WTC11 (cell line): ENCODE data around the gene SERPINA4. TPM values are rescaled to one million over a fixed set of nuclear protein-coding genes. Genes with fewer than 3 reads are reported as not detected.

Source experiments
- ATAC-seq: fragments of 200-7000 bp; cut with Tn5 transposase; 2 replicates; pipeline ENCODE4 v1.10.0; 2021; ENCODE audit warnings: mild to moderate bottlenecking, moderate library complexity
- CTCF ChIA-PET: fragments of 300-600 bp; sonication (Branson Sonifier 250); formaldehyde crosslinking; loops from one replicate; lab custom pipeline; 2021; ENCODE audit warnings: antibody characterized with exemption; lab: Charles Lee
- POLR2A ChIA-PET: fragments of 350-600 bp; sonication (Branson Sonifier 250); formaldehyde crosslinking; loops from one replicate; lab custom pipeline; 2021; ENCODE audit warnings: antibody characterized with exemption; lab: Charles Lee
- DNase-seq: peaks from one replicate; pipeline ENCODE4 v3.0.0; 2021; ENCODE audit warnings: low spot score
- H3K27ac Mint-ChIP-seq: 2 replicates; pipeline ENCODE4 v1.8.0; 2021; ENCODE audit warnings: mixed read lengths
- H3K27me3 Mint-ChIP-seq: 2 replicates; pipeline ENCODE4 v1.8.0; 2021; ENCODE audit warnings: low read depth, mild to moderate bottlenecking, moderate library complexity, mixed read lengths
- H3K36me3 Mint-ChIP-seq: 2 replicates; pipeline ENCODE4 v1.8.0; 2021; ENCODE audit warnings: mixed read lengths
- H3K4me1 Mint-ChIP-seq: 2 replicates; pipeline ENCODE4 v1.8.0; 2022; ENCODE audit warnings: mixed read lengths
- H3K4me3 Mint-ChIP-seq: 2 replicates; pipeline ENCODE4 v1.8.0; 2021; ENCODE audit warnings: mild to moderate bottlenecking, moderate library complexity, mixed read lengths
- H3K9me3 Mint-ChIP-seq: 2 replicates; pipeline ENCODE4 v1.8.0; 2021; ENCODE audit warnings: mixed read lengths
- ATF1 ChIP-seq: sonication (generic); formaldehyde crosslinking; IDR thresholded peaks from 2 replicates; pipeline ENCODE4 v1.8.1; 2023; ENCODE audit warnings: mild to moderate bottlenecking, moderate library complexity, missing genetic modification reagents
- ATF2 ChIP-seq: sonication (generic); formaldehyde crosslinking; IDR thresholded peaks from 2 replicates; pipeline ENCODE4 v1.8.1; 2022; ENCODE audit warnings: low read depth, missing genetic modification reagents, borderline replicate concordance
- ATF3 ChIP-seq: sonication (generic); formaldehyde crosslinking; conservative IDR thresholded peaks from 2 replicates; pipeline ENCODE4 v1.8.1; 2022; ENCODE audit warnings: mild to moderate bottlenecking, missing genetic modification reagents
- FOXP4 ChIP-seq: sonication (generic); formaldehyde crosslinking; IDR thresholded peaks from 2 replicates; pipeline ENCODE4 v1.8.0; 2022; ENCODE audit warnings: mild to moderate bottlenecking, missing genetic modification reagents
- GRHL2 ChIP-seq: fragments of 250-450 bp; sonication (Bioruptor Pico); IDR thresholded peaks from 2 replicates; pipeline ENCODE4 v1.8.0; 2022; ENCODE audit warnings: mild to moderate bottlenecking, moderate library complexity; ENCODE audit not compliant: insufficient replicate concordance, severe bottlenecking
- IRF2 ChIP-seq: sonication (generic); formaldehyde crosslinking; IDR thresholded peaks from 2 replicates; pipeline ENCODE4 v1.8.0; 2022; ENCODE audit warnings: low read depth, missing genetic modification reagents, borderline replicate concordance
- PRDM15 ChIP-seq: sonication (generic); formaldehyde crosslinking; IDR thresholded peaks from 2 replicates; pipeline ENCODE4 v1.8.0; 2022; ENCODE audit warnings: missing genetic modification reagents
- TEAD1 ChIP-seq: sonication (generic); formaldehyde crosslinking; IDR thresholded peaks from 2 replicates; pipeline ENCODE4 v1.8.0; 2022; ENCODE audit warnings: mild to moderate bottlenecking, missing genetic modification reagents
- ZNF396 ChIP-seq: fragments of 250-450 bp; sonication (Bioruptor Pico); IDR thresholded peaks from 2 replicates; pipeline ENCODE4 v1.8.0; 2021; ENCODE audit warnings: mild to moderate bottlenecking, moderate library complexity, borderline replicate concordance
- ZNF532 ChIP-seq: fragments of 250-450 bp; sonication (Bioruptor Pico); IDR thresholded peaks from 2 replicates; pipeline ENCODE4 v1.9.0; 2021; ENCODE audit warnings: mild to moderate bottlenecking, borderline replicate concordance
- ZNF671 ChIP-seq: fragments of 250-450 bp; sonication (Bioruptor Pico); IDR thresholded peaks from 2 replicates; pipeline ENCODE4 v1.8.0; 2021; ENCODE audit warnings: mild to moderate bottlenecking
- total RNA-seq: library from RNA; stranded (reverse); gene quantifications from 3 replicates; pipeline ENCODE4 v1.2.3, GENCODE V29; 2021

SERPINA4 gene
- total RNA-seq, 1 experiment from 2014 or later, result not detected

- no peak overlapping the region for H3K27ac Mint-ChIP-seq
- H3K36me3 Mint-ChIP-seq, result no peaks in the 10 kb centered on the region
- peaks cover 13% of the 10 kb centered on the region; the same call in 1 of the 2 replicates for H3K9me3 Mint-ChIP-seq
- no peaks in the 10 kb centered on the region for H3K4me1 Mint-ChIP-seq
- H3K27me3 Mint-ChIP-seq, result no peaks in the 10 kb centered on the region; the same call in 1 of the 2 replicates
- no peak for DNase-seq
- no peak for TF ChIP-seq ATF1 (CRISPR knock-in tag)
- no peak for TF ChIP-seq ZNF532 (CRISPR knock-in tag)
- no peak for TF ChIP-seq IRF2 (CRISPR knock-in tag)
- no peak for TF ChIP-seq PRDM15
- TF ChIP-seq ZNF396, result no peak
- TF ChIP-seq ATF3 (CRISPR knock-in tag), result no peak
- ChIA-PET CTCF (interaction anchor here (1.2 kb wide), 1 partner anchor 11 kb away, joined by 6 read pairs; the partner anchor contains the start of gene SERPINA5), POLR2A (no interaction called here)
- ATAC-seq, result no peak
- no peak overlapping the region for H3K4me3 Mint-ChIP-seq
Measured at GRCh38 chr14:94592457-94592856, 31.2 kb downstream of the SERPINA4 start.

- POLR2A ChIA-PET, result no interaction called here
- CTCF ChIA-PET, result no interaction called here
- H3K27me3 Mint-ChIP-seq, result no peaks in the 10 kb centered on the region; the same call in 1 of the 2 replicates
- H3K36me3 Mint-ChIP-seq, result no peaks in the 10 kb centered on the region
- ATAC-seq, result no peak
- DNase-seq, result no peak
- H3K9me3 Mint-ChIP-seq, result peaks cover 13% of the 10 kb centered on the region; the same call in 1 of the 2 replicates
- no peak overlapping the region for H3K27ac Mint-ChIP-seq
- no peaks in the 10 kb centered on the region; the same call in 1 of the 2 replicates for H3K4me1 Mint-ChIP-seq
- H3K4me3 Mint-ChIP-seq, result no peak overlapping the region
- TF ChIP-seq GRHL2 (CRISPR knock-in tag), result no peak
- TF ChIP-seq TEAD1 (CRISPR knock-in tag), result no peak
- no peak for TF ChIP-seq ZNF671 (CRISPR knock-in tag)
- no peak for TF ChIP-seq ATF2
- no peak for TF ChIP-seq FOXP4 (CRISPR knock-in tag)
Measured at GRCh38 chr14:94593376-94593748, 32.1 kb downstream of the SERPINA4 start.
